K562 (cell line): ENCODE data around the gene SHANK2. TPM values are rescaled to one million over a fixed set of nuclear protein-coding genes. Genes with fewer than 3 reads are reported as not detected.

Experiments used
- ATAC-seq: fragments of 200-7000 bp; cut with Tn5 transposase; 3 replicates; pipeline ENCODE4 v1.9.1; 2020; ENCODE audit warnings: moderate library complexity
- BruUV-seq: library from RNA; stranded (reverse); fragments of 400-500 nt; replicated peaks from 2 replicates; lab custom pipeline; 2021; lab: Mats Ljungman, UMichigan
- CTCF ChIA-PET: fragments of 300-600 bp; formaldehyde crosslinking; extraction: SDS; loops from one replicate; lab custom pipeline; 2021; ENCODE audit warnings: low intra/inter-chr PET ratio; lab: Yijun Ruan, JAX
- POLR2A ChIA-PET: fragments of 300-600, 350-650 bp; sonication (Branson Sonifier 250); formaldehyde crosslinking; extraction: SDS; loops from one replicate; lab custom pipeline; 2021; ENCODE audit warnings: antibody characterized with exemption, inconsistent platforms; lab: Yijun Ruan, JAX
- DNase-seq, 4 experiments: peaks; one replicate each; pipeline versions ENCODE4 v3.0.0 to v3.0.0-alpha.2; 2011 to 2018; ENCODE audit warnings: low spot score in 3 of 4, mixed read lengths in 3 of 4; ENCODE audit errors: extremely low read depth in 1 of 4
- FAIRE-seq: peaks from 2 replicates; lab custom pipeline; 2011; peaks lifted over from hg19 to GRCh38; lab: Jason Lieb, UNC
- H2AFZ ChIP-seq: 2 replicates; pipeline ENCODE4 v1.6.0; 2011; ENCODE audit warnings: low read depth, low read length, control low read depth, inconsistent platforms
- H3K27ac ChIP-seq: fragments of 200-600 bp; 3 replicates; pipeline ENCODE4 v1.8.0; 2011; ENCODE audit warnings: low read depth, mild to moderate bottlenecking, control low read depth, inconsistent platforms, low read length, moderate library complexity, mixed read lengths; ENCODE audit errors: extremely low read depth
- H3K27me3 ChIP-seq, 2 experiments: fragments of 300-600 bp in 1 of 2; 2 replicates in 1 of 2; 3 replicates in 1 of 2; pipeline versions ENCODE4 v1.6.0 to v1.8.0; 2011; ENCODE audit warnings: inconsistent platforms in 2 of 2, low read length in 2 of 2, mild to moderate bottlenecking in 1 of 2, mixed read lengths in 1 of 2, moderate library complexity in 1 of 2; ENCODE audit not compliant: control insufficient read depth in 2 of 2, insufficient read depth in 2 of 2
- H3K36me3 ChIP-seq: fragments of 300-600 bp; 3 replicates; pipeline ENCODE4 v1.8.0; 2011; ENCODE audit warnings: mild to moderate bottlenecking, low read length, inconsistent platforms; ENCODE audit not compliant: control insufficient read depth, insufficient read depth
- H3K4me1 ChIP-seq, 2 experiments: fragments of 200-600 bp in 1 of 2; replicated peaks in 1 of 2; 2 replicates in 1 of 2; 3 replicates in 1 of 2; pipeline versions ENCODE4 v1.5.1 to v1.8.0; 2011; ENCODE audit warnings: inconsistent platforms in 2 of 2, low read length in 2 of 2, mild to moderate bottlenecking in 1 of 2, mixed read lengths in 1 of 2, moderate library complexity in 1 of 2; ENCODE audit not compliant: control insufficient read depth in 2 of 2, insufficient read depth in 2 of 2
- H3K4me2 ChIP-seq: 2 replicates; pipeline ENCODE4 v1.6.1; 2011; ENCODE audit warnings: low read length, control low read depth, inconsistent platforms, mixed read lengths; ENCODE audit not compliant: insufficient read depth
- H3K4me3 ChIP-seq: fragments of 200-600 bp; sonication (generic), shearing (Covaris generic); 2 replicates; pipeline ENCODE4 v1.5.1; 2016; ENCODE audit warnings: control low read depth, inconsistent platforms
- H3K79me2 ChIP-seq: fragments of 200-600 bp; 3 replicates; pipeline ENCODE4 v1.8.0; 2011; ENCODE audit warnings: low read length, inconsistent platforms; ENCODE audit not compliant: control insufficient read depth, insufficient read depth
- H3K9ac ChIP-seq, 2 experiments: 2 replicates each; pipeline versions ENCODE4 v1.6.0 to v1.6.1; 2011; ENCODE audit warnings: low read depth in 2 of 2, low read length in 2 of 2, control low read depth in 1 of 2, inconsistent platforms in 1 of 2, mild to moderate bottlenecking in 1 of 2, mixed read lengths in 1 of 2; ENCODE audit not compliant: insufficient read depth in 1 of 2
- H3K9me1 ChIP-seq: one replicate; pipeline ENCODE4 v1.6.0; 2011; ENCODE audit warnings: inconsistent platforms, mild to moderate bottlenecking, low read length, moderate library complexity; ENCODE audit not compliant: control insufficient read depth, insufficient read depth
- H3K9me3 ChIP-seq: replicated peaks from 2 replicates; pipeline ENCODE4 v1.5.1; 2011; ENCODE audit warnings: low read depth, low read length, inconsistent platforms; ENCODE audit not compliant: control insufficient read depth, insufficient read depth
- H4K20me1 ChIP-seq: replicated peaks from 2 replicates; pipeline ENCODE4 v1.6.1; 2011; ENCODE audit warnings: low read length, inconsistent platforms, mixed read lengths; ENCODE audit not compliant: control insufficient read depth, insufficient read depth
- CAMTA2 ChIP-seq: fragments of 250-450 bp; sonication (Bioruptor Pico); conservative IDR thresholded peaks from 2 replicates; pipeline ENCODE4 v1.5.1; 2022
- FIP1L1 ChIP-seq: fragments of 200-400 bp; formaldehyde crosslinking; IDR thresholded peaks from 2 replicates; pipeline ENCODE4 v1.6.1; 2018; ENCODE audit warnings: mild to moderate bottlenecking, low read depth, low read length; ENCODE audit not compliant: poor library complexity, severe bottlenecking
- GMEB1 ChIP-seq: fragments of 250-450 bp; sonication (Bioruptor Pico); IDR thresholded peaks from 2 replicates; pipeline ENCODE4 v1.4.0; 2020; ENCODE audit warnings: mild to moderate bottlenecking
- HEY1 ChIP-seq: fragments of 250-450 bp; sonication (Bioruptor Pico); IDR thresholded peaks from 2 replicates; pipeline ENCODE4 v1.5.0; 2020; ENCODE audit warnings: mild to moderate bottlenecking, moderate library complexity, borderline replicate concordance
- KLF6 ChIP-seq: fragments of 250-450 bp; sonication (Bioruptor Pico); IDR thresholded peaks from 2 replicates; pipeline ENCODE4 v1.4.0; 2020; ENCODE audit warnings: mild to moderate bottlenecking, moderate library complexity, borderline replicate concordance
- NFE2 ChIP-seq: IDR thresholded peaks from 2 replicates; pipeline ENCODE4 v1.6.1; 2014; ENCODE audit warnings: antibody characterized with exemption, low read depth
- NR1H2 ChIP-seq: sonication (generic); formaldehyde crosslinking; IDR thresholded peaks from 2 replicates; pipeline ENCODE4 v1.4.0; 2020; ENCODE audit warnings: mild to moderate bottlenecking, missing genetic modification reagents
- PHTF2 ChIP-seq: fragments of 250-450 bp; sonication (Bioruptor Pico); IDR thresholded peaks from 2 replicates; pipeline ENCODE4 v1.5.0; 2021; ENCODE audit warnings: mild to moderate bottlenecking
- POU5F1 ChIP-seq: fragments of 150-350 bp; IDR thresholded peaks from 2 replicates; pipeline ENCODE4 v1.6.1; 2014; ENCODE audit warnings: borderline replicate concordance, low read length, low read depth, mild to moderate bottlenecking; ENCODE audit not compliant: partially characterized antibody
- SOX6 ChIP-seq: fragments of 450-650 bp; IDR thresholded peaks from 2 replicates; pipeline ENCODE4 v1.6.1; 2014; ENCODE audit warnings: mild to moderate bottlenecking
- U2AF1 ChIP-seq: fragments of 200-400 bp; formaldehyde crosslinking; optimal IDR thresholded peaks from 2 replicates; pipeline ENCODE3; 2017; ENCODE audit warnings: mild to moderate bottlenecking, low read depth, low read length, moderate library complexity
- ZBTB11 ChIP-seq, 3 experiments: fragments of 200-800 bp in 1 of 3; fragments of 250-450 bp in 1 of 3; fragments of 450-650 bp in 1 of 3; sonication (Bioruptor Pico) in 1 of 3; sonication (Bioruptor generic) in 1 of 3; formaldehyde crosslinking in 1 of 3; IDR thresholded peaks; 2 replicates each; pipeline versions ENCODE4 v1.6.1 to v1.8.0; 2016 to 2022; ENCODE audit warnings: mild to moderate bottlenecking in 2 of 3, missing genetic modification characterization in 2 of 3, missing compliant biosample characterization in 1 of 3, moderate library complexity in 1 of 3
- ZNF668 ChIP-seq: fragments of 250-450 bp; sonication (Bioruptor Pico); IDR thresholded peaks from 2 replicates; pipeline ENCODE4 v1.8.0; 2022; ENCODE audit warnings: mild to moderate bottlenecking, inconsistent platforms
- WGBS: fragments of 100-300 bp; shearing (Covaris generic); methylation state at CpG from one replicate; pipeline ENCODE4 v1.1.6; 2016; ENCODE audit warnings: low coverage, mixed read lengths; ENCODE audit not compliant: insufficient coverage; ENCODE audit errors: missing lambda C conversion rate; 5-methylcytosine and 5-hydroxymethylcytosine counted together
- in situ Hi-C: fragments of 300-500 bp; cut with MboI; formaldehyde crosslinking; loops from 4 replicates; pipeline ENCODE4 v1.15.0; 2018; ENCODE audit warnings: inconsistent platforms, mixed read lengths
- intact Hi-C: fragments of 100-400 bp; cut with micrococcal nuclease; formaldehyde crosslinking; loops from 2 replicates; pipeline ENCODE4 v1.14.2; 2022
- polyA plus RNA-seq, 8 experiments: library from polyadenylated mRNA; depleted of rRNA in 4 of 8; stranded (reverse) in 5 of 8; unstranded in 3 of 8; fragments of >200 nt; fragmentation: Nextera tagmentation in 2 of 8; fragmentation: Illumina TruSeq in 1 of 8; extraction: Ambion mirVana in 2 of 8; extraction: Trizol in 1 of 8; gene quantifications; 2 replicates each; pipeline versions ENCODE4 v1.2.1 to v1.2.3, GENCODE V29; 2011 to 2014; ENCODE audit warnings: inconsistent platforms in 1 of 8, missing spikeins in 1 of 8
- total RNA-seq, 7 experiments: library from RNA; depleted of rRNA in 6 of 7; stranded (reverse); fragments of >200 nt in 6 of 7; fragmentation: Illumina TruSeq in 2 of 7; extraction: Trizol in 2 of 7; gene quantifications; 2 replicates each; pipeline versions ENCODE4 v1.2.1 to v1.2.3, GENCODE V29; 2011 to 2021; ENCODE audit warnings: low replicate concordance in 1 of 7

The SHANK2 gene
- total and polyA plus RNA-seq, 9 of the 15 experiments (the other 6 are each of a cell fraction or from before 2014, with no cell fraction given) = 0.04 to 0.07 TPM; not detected in 7

DNA sequence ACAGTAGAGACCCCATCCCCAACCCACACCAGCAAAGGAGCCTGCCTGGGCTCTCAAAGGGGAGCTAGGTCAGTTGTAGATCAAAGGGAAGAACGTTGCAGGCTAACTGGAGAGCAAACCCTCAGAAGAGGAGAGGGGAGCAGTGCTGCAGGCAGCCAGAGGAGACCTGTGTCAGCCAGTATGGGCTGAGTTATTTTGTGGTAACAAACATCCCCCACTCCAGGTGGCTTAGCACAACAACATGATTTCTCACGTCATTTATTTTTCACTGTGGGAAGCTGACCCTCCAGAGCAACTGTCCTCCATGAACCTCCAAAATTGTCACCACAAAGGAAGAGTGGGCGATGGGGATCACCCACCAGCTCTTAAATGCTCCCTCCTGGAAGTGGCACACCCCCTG is 19.8 kb upstream of the SHANK2 start (continued):
- TF ChIP-seq FIP1L1 (no peak), U2AF1 (no peak), ZBTB11 (CRISPR knock-in tag; IDR thresholded peaks at IDR 0.05) (no peak), PHTF2 (no peak), NR1H2 (CRISPR knock-in tag) (no peak)

GRCh38 chr11:71269603-71270511 is 17.5 kb upstream of the SHANK2 start:
- Histone ChIP-seq H3K4me1 (no peaks in the 10 kb centered on the region), H3K79me2 (no peaks in the 10 kb centered on the region), H4K20me1 (no peaks in the 10 kb centered on the region), H3K9me3 (no peaks in the 10 kb centered on the region), H3K9me1 (no peaks in the 10 kb centered on the region), H3K36me3 (no peaks in the 10 kb centered on the region), H3K27ac (no peak overlapping the region), H3K4me2 (no peak overlapping the region), H2AFZ (no peak overlapping the region), H3K27me3 (peaks cover 14 to 30% of the 10 kb centered on the region in 2 experiments), H3K4me3 (no peak overlapping the region), H3K9ac (no peak overlapping the region)
- ChIA-PET CTCF (no interaction called here), POLR2A (no interaction called here)
- in situ Hi-C loops = no loop called here
- DNase-seq (no peak), ATAC-seq (no peak), FAIRE-seq (no peak)
- no TSS peak for BruUV-seq
- intact Hi-C loops = no loop called here
- under 1% methylated on average over 16 of the region's 16 CpGs for WGBS
- TF ChIP-seq SOX6 (no peak), NFE2 (no peak), POU5F1 (no peak), HEY1 (CRISPR knock-in tag) (no peak), CAMTA2 (CRISPR knock-in tag) (no peak), ZNF668 (CRISPR knock-in tag) (no peak), GMEB1 (no peak), KLF6 (no peak)
